GM11168 (cell line): ENCODE results near the gene COASY.
"Not testable (repeated sequence)": the region's sequence is repeated elsewhere in the genome, so short reads cannot be mapped to it uniquely, and the experiment has no call there.

Experiments
- in situ Hi-C: fragments of 300-500 bp; cut with MboI; formaldehyde crosslinking; loops from one replicate; pipeline ENCODE4 v1.12.0; 2022; ENCODE audit warnings: low sequenced_read_pairs; ENCODE audit not compliant: unreplicated experiment

COASY gene

GRCh38 chr17:42608305-42609181, 46.6 kb downstream of the COASY start:
- in situ Hi-C loops = no loop called here

GRCh38 chr17:42609182-42609813, 47.4 kb downstream of the COASY start, which contains the start of the genes RETREG3 and TUBG1:
Gene RETREG3 (minus strand): TSS chr17:42609374. CDS start chr17:42609324, 50 bp downstream.
Gene TUBG1 (plus strand): TSS chr17:42609683. CDS start chr17:42609738, 55 bp downstream.
- in situ Hi-C loops = no loop called here

GRCh38 chr17:42609814-42610801, 48.2 kb downstream of the COASY start:
- in situ Hi-C loops = not testable (repeated sequence)

GRCh38 chr17:42612013-42612412, 50.1 kb downstream of the COASY start:
- in situ Hi-C loops = no loop called here

GRCh38 chr17:42613699-42614295, 51.8 kb downstream of the COASY start:
- in situ Hi-C loops = no loop called here
